H1 (cell line): ENCODE data around the gene LRRC4C. TPM values are rescaled to one million over a fixed set of nuclear protein-coding genes. Genes with fewer than 3 reads are reported as not detected.
A peak's percentile ranks its signal among the peaks of the same experiment; 100 is the strongest.

ENCODE experiments used
- CTCF ChIA-PET: fragments of 300-600 bp; sonication (Branson Sonifier 250); formaldehyde crosslinking; loops from one replicate; lab custom pipeline; 2021; ENCODE audit not compliant: partially characterized antibody; lab: Charles Lee
- POLR2A ChIA-PET: fragments of 300-600 bp; sonication (Branson Sonifier 250); formaldehyde crosslinking; loops from one replicate; lab custom pipeline; 2021; ENCODE audit warnings: inconsistent platforms; ENCODE audit not compliant: partially characterized antibody; lab: Charles Lee
- DNase-seq, 2 experiments: peaks; one replicate each; pipeline versions ENCODE4 v3.0.0 to v3.0.0-alpha.2; 2010 to 2022; ENCODE audit warnings: low spot score in 2 of 2, low read depth in 1 of 2, mixed read lengths in 1 of 2
- FAIRE-seq: peaks from 2 replicates; lab custom pipeline; 2011; peaks lifted over from hg19 to GRCh38; lab: Jason Lieb, UNC
- H2AFZ ChIP-seq: 2 replicates; pipeline ENCODE4 v1.8.1; 2012; ENCODE audit warnings: low read length, inconsistent platforms
- H2AK5ac ChIP-seq: 2 replicates; pipeline ENCODE4 v1.6.1; 2013; ENCODE audit warnings: low read depth, low read length
- H2BK120ac ChIP-seq: replicated peaks from 2 replicates; pipeline ENCODE3; 2013; ENCODE audit warnings: low read depth, low read length, inconsistent platforms
- H2BK12ac ChIP-seq: 2 replicates; pipeline ENCODE4 v1.6.1; 2013; ENCODE audit warnings: low read depth, low read length
- H2BK15ac ChIP-seq: 2 replicates; pipeline ENCODE4 v1.6.1; 2013; ENCODE audit warnings: low read length
- H2BK20ac ChIP-seq: 2 replicates; pipeline ENCODE4 v1.6.1; 2013; ENCODE audit warnings: low read length
- H2BK5ac ChIP-seq: 2 replicates; pipeline ENCODE4 v1.6.1; 2013; ENCODE audit warnings: low read depth, low read length
- H3K14ac ChIP-seq: 2 replicates; pipeline ENCODE4 v1.6.1; 2013; ENCODE audit warnings: inconsistent platforms; ENCODE audit not compliant: insufficient read length
- H3K18ac ChIP-seq: 2 replicates; pipeline ENCODE4 v1.6.1; 2013; ENCODE audit warnings: low read length; ENCODE audit errors: extremely low read depth
- H3K23ac ChIP-seq: 2 replicates; pipeline ENCODE4 v1.6.1; 2013; ENCODE audit warnings: inconsistent platforms; ENCODE audit not compliant: insufficient read length
- H3K23me2 ChIP-seq: 2 replicates; pipeline ENCODE4 v1.6.1; 2013; ENCODE audit warnings: low read depth, low read length
- H3K27ac ChIP-seq: 2 replicates; pipeline ENCODE4 v1.6.1; 2011; ENCODE audit warnings: low read depth, low read length, inconsistent platforms
- H3K27me3 ChIP-seq, 4 experiments: replicated peaks in 1 of 4; 1 replicate in 1 of 4; 2 replicates in 3 of 4; pipeline versions ENCODE4 v1.6.1 to v1.8.1; 2011 to 2013; ENCODE audit warnings: low read length in 3 of 4, mild to moderate bottlenecking in 3 of 4, inconsistent platforms in 2 of 4, mixed read lengths in 2 of 4, moderate library complexity in 1 of 4; ENCODE audit not compliant: control insufficient read depth in 3 of 4, insufficient read depth in 3 of 4; ENCODE audit errors: extremely low read depth in 1 of 4
- H3K36me3 ChIP-seq, 4 experiments: 2 replicates each; pipeline versions ENCODE4 v1.6.1 to v1.8.1; 2011 to 2013; ENCODE audit warnings: mild to moderate bottlenecking in 4 of 4, low read length in 3 of 4, moderate library complexity in 2 of 4, control low read depth in 1 of 4, inconsistent platforms in 1 of 4; ENCODE audit not compliant: insufficient read depth in 4 of 4, control insufficient read depth in 2 of 4
- H3K4ac ChIP-seq: replicated peaks from 2 replicates; pipeline ENCODE3; 2013; ENCODE audit warnings: low read length, low read depth, mixed read lengths, inconsistent platforms; ENCODE audit not compliant: insufficient read length
- H3K4me1 ChIP-seq, 4 experiments: replicated peaks in 1 of 4; 1 replicate in 1 of 4; 2 replicates in 3 of 4; pipeline versions ENCODE4 v1.6.1 to v1.8.1; 2011 to 2013; ENCODE audit warnings: low read length in 3 of 4, inconsistent platforms in 2 of 4, mixed read lengths in 1 of 4; ENCODE audit not compliant: insufficient read depth in 4 of 4, control insufficient read depth in 3 of 4
- H3K4me2 ChIP-seq, 2 experiments: 2 replicates each; pipeline versions ENCODE4 v1.6.1 to v1.8.1; 2011 to 2013; ENCODE audit warnings: low read depth in 2 of 2, low read length in 2 of 2, control low read depth in 1 of 2, inconsistent platforms in 1 of 2, mild to moderate bottlenecking in 1 of 2; ENCODE audit not compliant: insufficient read depth in 1 of 2
- H3K4me3 ChIP-seq, 4 experiments: fragments of 200-600, 300-600 bp in 1 of 4; sonication (generic), shearing (Covaris generic), sonication (Bioruptor Twin) in 1 of 4; 2 replicates each; pipeline versions ENCODE4 v1.5.1 to v1.8.1; 2011 to 2016; ENCODE audit warnings: low read length in 4 of 4, low read depth in 3 of 4, control low read depth in 2 of 4, inconsistent platforms in 2 of 4, mild to moderate bottlenecking in 2 of 4, mixed read lengths in 1 of 4, moderate library complexity in 1 of 4; ENCODE audit not compliant: insufficient read depth in 2 of 4; ENCODE audit errors: extremely low read depth in 1 of 4
- H3K56ac ChIP-seq: replicated peaks from 2 replicates; pipeline ENCODE3; 2013; ENCODE audit warnings: low read depth, mild to moderate bottlenecking, mixed read lengths, low read length, inconsistent platforms; ENCODE audit not compliant: insufficient read length
- H3K79me1 ChIP-seq: 2 replicates; pipeline ENCODE4 v1.6.1; 2013; ENCODE audit warnings: low read depth, low read length, control low read depth
- H3K79me2 ChIP-seq, 2 experiments: 2 replicates each; pipeline versions ENCODE4 v1.6.1 to v1.8.1; 2012 to 2013; ENCODE audit warnings: low read length in 2 of 2, mild to moderate bottlenecking in 2 of 2, inconsistent platforms in 1 of 2; ENCODE audit not compliant: insufficient read depth in 2 of 2, control insufficient read depth in 1 of 2
- H3K9ac ChIP-seq, 4 experiments: replicated peaks in 1 of 4; 1 replicate in 1 of 4; 2 replicates in 3 of 4; pipeline versions ENCODE4 v1.6.1 to v1.8.1; 2011 to 2013; ENCODE audit warnings: low read depth in 3 of 4, low read length in 3 of 4, control low read depth in 2 of 4, mild to moderate bottlenecking in 2 of 4, moderate library complexity in 2 of 4, inconsistent platforms in 1 of 4; ENCODE audit errors: extremely low read depth in 1 of 4
- H3K9me3 ChIP-seq, 2 experiments: 2 replicates each; pipeline versions ENCODE4 v1.6.1 to v1.8.1; 2012 to 2013; ENCODE audit warnings: mild to moderate bottlenecking in 2 of 2, moderate library complexity in 2 of 2, control low read depth in 1 of 2, inconsistent platforms in 1 of 2, low read depth in 1 of 2, low read length in 1 of 2, mixed read lengths in 1 of 2; ENCODE audit not compliant: insufficient read depth in 2 of 2
- H4K20me1 ChIP-seq, 2 experiments: replicated peaks in 1 of 2; 2 replicates each; pipeline versions ENCODE3 to v1.8.1; 2011 to 2013; ENCODE audit warnings: inconsistent platforms in 2 of 2, low read length in 2 of 2, mild to moderate bottlenecking in 1 of 2; ENCODE audit not compliant: insufficient read depth in 2 of 2, control insufficient read depth in 1 of 2
- H4K5ac ChIP-seq: 2 replicates; pipeline ENCODE4 v1.6.1; 2013; ENCODE audit warnings: low read length, low read depth, mixed read lengths, inconsistent platforms; ENCODE audit not compliant: insufficient read length
- H4K8ac ChIP-seq: 2 replicates; pipeline ENCODE4 v1.8.0; 2013; ENCODE audit warnings: mild to moderate bottlenecking, moderate library complexity, low read length, inconsistent platforms; ENCODE audit not compliant: insufficient read depth; ENCODE audit errors: extremely low read depth
- H4K91ac ChIP-seq: replicated peaks from 2 replicates; pipeline ENCODE3; 2013; ENCODE audit warnings: low read length, mixed read lengths, inconsistent platforms; ENCODE audit not compliant: insufficient read length
- SIX5 ChIP-seq: IDR thresholded peaks from 2 replicates; pipeline ENCODE4 v1.6.1; 2011; ENCODE audit warnings: mild to moderate bottlenecking, low read depth, low read length
- WGBS, 2 experiments: shearing (Covaris generic) in 1 of 2; methylation state at CpG; one replicate each; pipeline versions ENCODE4 v1.1.6 to v1.1.7; 2013 to 2015; ENCODE audit warnings: low lambda C conversion rate in 2 of 2, mixed read lengths in 2 of 2, inconsistent platforms in 1 of 2, low coverage in 1 of 2, missing lambda C conversion rate in 1 of 2; ENCODE audit not compliant: insufficient replicate concordance in 2 of 2, insufficient coverage in 1 of 2, insufficient read length in 1 of 2; ENCODE audit errors: extremely low coverage in 1 of 2, missing lambda C conversion rate in 1 of 2; 5-methylcytosine and 5-hydroxymethylcytosine counted together
- polyA plus RNA-seq, 7 experiments: library from polyadenylated mRNA; depleted of rRNA in 3 of 7; stranded (reverse) in 5 of 7; unstranded in 2 of 7; fragments of >200 nt in 5 of 7; fragments of 200-250 nt in 2 of 7; gene quantifications; 1 replicate in 5 of 7; 2 replicates in 1 of 7; 4 replicates in 1 of 7; pipeline versions ENCODE4 v1.2.1 to v1.2.3, GENCODE V29; 2011 to 2013; ENCODE audit warnings: missing spikeins in 2 of 7, mixed read lengths in 2 of 7
- total RNA-seq: library from RNA; stranded (reverse); fragmentation: NEBNext Ultra II Directional; extraction: Animal tissue kit (Norgen Biotek cat#: 25700); gene quantifications from 2 replicates; pipeline ENCODE4 v1.2.1, GENCODE V29; 2021

Gene LRRC4C
- total and polyA plus RNA-seq, 2 of the 8 experiments (the other 6 are each of a cell fraction or from before 2014, with no cell fraction given) = 0.23 to 2.2 TPM

DNA sequence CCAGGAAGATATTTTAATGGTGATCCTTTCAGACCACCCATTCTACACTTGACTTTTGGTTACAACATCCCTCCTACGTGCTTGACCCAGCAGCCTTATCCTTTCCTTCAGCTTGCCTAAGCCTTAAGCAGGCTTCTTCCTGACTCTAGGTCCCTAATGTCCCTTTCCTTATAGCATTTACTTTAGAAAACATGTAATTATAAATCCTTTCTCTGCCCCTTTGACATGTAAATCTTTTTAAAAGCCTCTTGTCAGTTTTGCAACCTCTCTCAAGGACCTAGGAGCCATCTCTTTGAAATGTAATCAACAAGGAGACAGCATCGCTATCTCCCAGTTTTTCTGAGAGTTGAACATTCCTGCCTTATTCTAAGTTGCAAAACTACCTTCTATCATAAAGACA lies 1255.2 kb downstream of the LRRC4C start:
- Histone ChIP-seq H3K27ac (no peak overlapping the region), H3K14ac (no peak overlapping the region), H4K20me1 (peaks cover 2 to 4% of the 10 kb centered on the region in 2 experiments), H2AFZ (no peak overlapping the region), H4K8ac (no peak overlapping the region), H2BK12ac (no peak overlapping the region), H3K18ac (no peak overlapping the region), H3K4me1 (peaks cover 5 to 14% (median 10%) of the 10 kb centered on the region in 4 experiments; a peak in 6 of 7 replicates), H3K56ac (no peak overlapping the region), H2BK5ac (no peak overlapping the region), H3K23ac (no peak overlapping the region), H3K36me3 (no peaks in the 10 kb centered on the region), H3K4me3 (no peak overlapping the region), H3K79me2 (no peaks in the 10 kb centered on the region), H3K79me1 (no peaks in the 10 kb centered on the region), H3K4me2 (peak overlapping the region; percentile 11 to 36; a peak in 1 of 4 replicates), H2BK120ac (no peak overlapping the region), H4K91ac (no peak overlapping the region), H3K9ac (no peak overlapping the region), H3K23me2 (no peaks in the 10 kb centered on the region), H2BK15ac (no peak overlapping the region), H3K4ac (no peak overlapping the region), H4K5ac (no peak overlapping the region), H3K27me3 (peaks cover 27 to 72% (median 69%) of the 10 kb centered on the region in 4 experiments), H2AK5ac (no peak overlapping the region), H3K9me3 (no peaks in the 10 kb centered on the region), H2BK20ac (no peak overlapping the region)
- ChIA-PET CTCF (interaction anchor here (1.0 to 1.3 kb wide), 2 partner anchors 20 to 90 kb away, joined by 3 read pairs; no protein-coding TSS in a partner anchor), POLR2A (no interaction called here)
- WGBS, 2 experiments = 0% methylated on average over 2 of the region's 2 CpGs; no CpG with 5 or more reads in 1 of the 2 experiments
- peak; percentile 62 for FAIRE-seq
- no peak for DNase-seq
- no peak for TF ChIP-seq SIX5
